ENCODE measurements around the gene SPIN4. TPM values are rescaled to one million over a fixed set of nuclear protein-coding genes. Genes with fewer than 3 reads are reported as not detected.

SPIN4 gene
- total RNA-seq, 4 donors from 2014 or later: 9.0 to 19.2 (median 12.5) TPM

DNA sequence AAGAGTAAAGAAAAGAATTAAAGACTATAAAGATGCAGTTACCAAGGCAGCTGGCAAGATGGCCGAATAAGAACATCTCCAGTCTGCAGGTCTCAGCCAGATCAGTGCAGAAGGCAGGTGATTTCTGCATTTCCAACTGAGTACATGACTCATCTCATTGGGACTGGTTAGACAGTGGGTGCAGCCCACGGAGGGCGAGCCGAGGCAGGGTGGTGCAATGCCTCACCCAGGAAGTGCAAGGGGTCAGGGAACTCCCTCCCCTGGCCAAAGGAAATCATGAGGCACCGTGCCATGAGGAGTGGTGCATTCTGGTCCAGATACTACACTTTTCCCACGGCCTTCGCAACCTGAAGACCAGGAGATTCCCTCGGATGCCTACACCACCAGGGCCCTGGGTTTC lies 20.5 kb downstream of the SPIN4 start:
- Histone ChIP-seq H3K36me3 (no peaks in the 10 kb centered on the region), H3K9me3 (peaks cover 0 to 4% (median 0%) of the 10 kb centered on the region in 3 donors), H3K4me3 (no peak overlapping the region), H3K27me3 (no peaks in the 10 kb centered on the region), H3K27ac (peak overlapping the region in 2 of 4 donors; percentile 24 to 39), H3K4me1 (peaks cover 0 to 6% (median 0%) of the 10 kb centered on the region in 3 donors)
- TF ChIP-seq, protein P1, sequence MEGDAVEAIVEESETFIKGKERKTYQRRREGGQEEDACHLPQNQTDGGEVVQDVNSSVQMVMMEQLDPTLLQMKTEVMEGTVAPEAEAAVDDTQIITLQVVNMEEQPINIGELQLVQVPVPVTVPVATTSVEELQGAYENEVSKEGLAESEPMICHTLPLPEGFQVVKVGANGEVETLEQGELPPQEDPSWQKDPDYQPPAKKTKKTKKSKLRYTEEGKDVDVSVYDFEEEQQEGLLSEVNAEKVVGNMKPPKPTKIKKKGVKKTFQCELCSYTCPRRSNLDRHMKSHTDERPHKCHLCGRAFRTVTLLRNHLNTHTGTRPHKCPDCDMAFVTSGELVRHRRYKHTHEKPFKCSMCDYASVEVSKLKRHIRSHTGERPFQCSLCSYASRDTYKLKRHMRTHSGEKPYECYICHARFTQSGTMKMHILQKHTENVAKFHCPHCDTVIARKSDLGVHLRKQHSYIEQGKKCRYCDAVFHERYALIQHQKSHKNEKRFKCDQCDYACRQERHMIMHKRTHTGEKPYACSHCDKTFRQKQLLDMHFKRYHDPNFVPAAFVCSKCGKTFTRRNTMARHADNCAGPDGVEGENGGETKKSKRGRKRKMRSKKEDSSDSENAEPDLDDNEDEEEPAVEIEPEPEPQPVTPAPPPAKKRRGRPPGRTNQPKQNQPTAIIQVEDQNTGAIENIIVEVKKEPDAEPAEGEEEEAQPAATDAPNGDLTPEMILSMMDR (IDR thresholded peaks at IDR 0.05): no peak
- no peak for TF ChIP-seq POLR2A (IDR thresholded peaks at IDR 0.05)
- 30 to 60% methylated on average over 2 to 8 of the region's 8 CpGs for WGBS, 2 donors
- intact Hi-C loops (cut with DNase I): no loop called here
- DNase-seq: no peak

DNA sequence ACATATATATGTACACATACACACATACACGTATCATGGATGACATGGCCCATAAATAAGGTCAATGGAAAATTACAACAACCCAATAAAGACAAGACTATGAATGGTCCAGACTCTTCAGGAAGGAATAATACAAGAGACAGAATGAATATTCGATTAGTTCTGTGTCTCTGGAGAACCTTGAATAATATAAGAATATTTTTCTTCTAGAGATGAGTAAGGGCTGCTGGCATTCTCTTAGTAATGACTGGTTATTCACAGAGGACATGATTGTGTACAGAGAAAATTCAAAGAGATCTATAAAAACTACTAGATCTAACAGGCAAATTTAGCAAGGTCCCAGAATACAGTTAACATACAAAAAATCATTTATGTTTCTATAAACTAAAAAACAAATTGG lies 23.3 kb downstream of the SPIN4 start:
- H3K27me3 ChIP-seq: no peaks in the 10 kb centered on the region
- peaks cover 0 to 6% (median 0%) of the 10 kb centered on the region in 3 donors for H3K4me1 ChIP-seq
- H3K36me3 ChIP-seq: no peaks in the 10 kb centered on the region
- WGBS, 2 donors: 66 to 77% methylated on average over 2 of the region's 2 CpGs
- intact Hi-C loops (cut with DNase I): no loop called here
- DNase-seq: no peak
- H3K4me3 ChIP-seq: no peak overlapping the region
- no peak overlapping the region for H3K27ac ChIP-seq
- no peak for TF ChIP-seq POLR2A (IDR thresholded peaks at IDR 0.05)
- TF ChIP-seq, protein P1 (IDR thresholded peaks at IDR 0.05): no peak
- H3K9me3 ChIP-seq: no peaks in the 10 kb centered on the region

DNA sequence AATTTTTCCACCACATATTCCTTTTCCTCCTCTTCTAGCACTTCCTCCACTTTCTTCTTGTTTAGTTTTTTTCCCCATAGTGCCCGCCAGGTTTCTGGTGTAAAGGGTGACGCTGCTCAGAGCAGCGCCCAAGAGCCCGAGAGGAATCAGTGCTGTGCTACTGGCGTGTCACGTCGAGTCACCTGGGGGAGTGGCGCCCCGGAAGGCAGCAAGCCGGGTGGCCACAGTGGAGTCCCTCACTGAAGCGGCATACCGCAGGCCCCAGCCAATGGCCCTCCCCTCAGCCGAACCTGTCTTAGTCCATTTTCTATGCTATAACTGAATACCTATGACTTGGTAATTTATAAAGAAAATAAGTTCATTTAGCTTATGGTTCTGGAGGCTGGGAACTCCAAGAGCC lies 51.5 kb downstream of the SPIN4 start:
- Histone ChIP-seq H3K9me3 (no peaks in the 10 kb centered on the region), H3K27ac (no peak overlapping the region), H3K4me3 (no peak overlapping the region), H3K36me3 (no peaks in the 10 kb centered on the region), H3K27me3 (no peaks in the 10 kb centered on the region), H3K4me1 (no peaks in the 10 kb centered on the region)
- no peak for DNase-seq
- intact Hi-C loops (cut with DNase I): no loop called here
- TF ChIP-seq POLR2A (IDR thresholded peaks at IDR 0.05): no peak
- TF ChIP-seq, protein P1 (IDR thresholded peaks at IDR 0.05): no peak
- 91% methylated on average over 10 of the region's 13 CpGs; no CpG with 5 or more reads in 1 of the 2 donors for WGBS, 2 donors

All from esophagus squamous epithelium (tissue), 5 donors.